HG03565 (cell line): ENCODE results near the gene FRMPD1.

Experiments
- ATAC-seq: cut with Tn5 transposase; IDR thresholded peaks from one replicate; pipeline ENCODE4 v1.9.1; 2021; ENCODE audit warnings: mild to moderate bottlenecking, moderate library complexity; ENCODE audit not compliant: unreplicated experiment

FRMPD1 gene

DNA sequence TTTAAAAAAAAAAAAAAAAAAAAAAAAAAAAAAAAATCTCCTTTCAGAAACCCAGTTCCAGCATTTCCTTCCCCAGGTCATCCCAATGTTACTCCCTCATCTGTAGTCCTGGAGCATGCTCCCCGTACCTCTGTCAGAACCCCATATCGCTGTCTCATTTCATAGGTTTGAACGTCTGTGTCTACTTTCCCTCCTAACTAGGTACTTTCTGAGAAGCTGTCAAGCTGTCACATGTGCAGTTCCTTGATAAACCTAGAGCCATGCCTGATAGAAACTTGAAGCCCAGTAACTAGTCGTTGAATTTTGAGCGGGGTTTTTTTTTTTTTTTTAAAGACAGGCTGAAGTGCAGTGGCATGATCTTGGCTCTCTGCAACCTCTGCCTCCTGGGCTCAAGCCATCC lies 118.6 kb downstream of the FRMPD1 start:
- ATAC-seq = no peak

DNA sequence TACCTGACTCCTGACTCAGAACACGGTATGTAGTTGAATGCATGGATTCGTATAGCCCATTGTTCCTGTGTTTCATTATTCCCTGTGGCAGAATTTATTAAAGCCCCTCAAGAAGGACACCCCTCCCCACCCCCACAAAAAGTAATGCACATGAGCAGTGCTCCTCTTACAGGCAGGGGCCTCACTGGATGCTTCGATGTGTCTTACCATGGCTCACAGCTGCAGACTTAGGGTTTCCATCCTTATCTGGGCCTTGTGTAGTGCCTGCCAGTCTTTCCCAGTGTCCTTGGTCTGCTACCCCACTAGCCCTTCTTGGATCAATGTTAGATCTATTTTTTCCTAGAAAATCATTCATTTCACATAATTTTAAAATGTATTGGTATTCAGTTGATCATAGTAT lies 119.2 kb downstream of the FRMPD1 start:
- ATAC-seq = no peak

DNA sequence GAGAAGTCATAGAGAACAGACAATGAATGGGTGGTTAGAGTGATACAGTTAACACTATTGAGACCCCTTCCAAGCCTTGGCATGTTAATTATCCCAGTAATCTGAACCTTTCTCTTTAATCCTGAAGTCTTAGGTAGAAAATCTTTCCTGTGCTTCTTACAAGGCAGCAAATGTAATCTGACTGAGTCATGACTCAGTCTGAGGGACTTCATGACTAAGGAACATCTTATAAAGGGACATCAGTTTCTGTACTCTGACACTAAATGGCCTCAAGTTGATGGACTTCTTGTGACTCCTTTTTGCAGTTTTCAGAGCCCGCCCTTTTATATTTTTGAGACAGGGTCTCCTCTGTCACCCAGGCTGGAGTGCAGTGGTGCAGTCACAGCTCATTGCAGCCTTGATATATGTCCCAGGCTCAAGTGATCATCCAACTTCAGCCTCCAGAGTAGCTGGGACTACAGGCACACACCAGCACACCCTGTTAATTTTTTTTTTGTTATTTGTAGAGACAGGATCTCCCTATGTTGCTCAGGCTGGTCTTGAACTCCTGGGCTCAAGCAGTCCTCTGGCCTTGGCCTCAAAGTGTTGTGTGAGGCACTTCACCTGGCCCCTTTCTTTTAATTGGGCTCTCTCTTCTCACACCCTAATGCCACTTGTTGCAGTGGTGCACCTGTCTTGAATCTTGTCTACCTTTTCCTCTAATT lies 124.6 kb downstream of the FRMPD1 start:
- ATAC-seq = no peak

DNA sequence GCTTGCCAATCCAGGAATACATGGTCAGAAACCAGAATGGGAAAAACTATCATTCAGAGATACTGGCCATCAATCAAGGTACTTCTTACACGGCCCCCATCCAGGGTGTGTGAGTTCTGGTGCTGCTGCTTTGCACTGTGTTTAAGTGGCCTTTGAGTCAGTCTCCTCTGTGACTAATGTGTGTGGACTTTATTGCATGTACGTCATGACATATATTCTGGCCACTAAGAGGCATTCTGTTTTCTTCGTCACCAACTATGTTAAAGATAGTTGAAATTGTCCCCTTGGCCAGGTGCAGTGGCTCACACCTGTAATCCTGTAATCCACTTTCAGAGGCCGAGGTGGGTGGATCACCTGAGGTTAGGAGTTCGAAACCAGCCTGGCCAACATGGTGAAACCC lies 125.6 kb downstream of the FRMPD1 start:
- ATAC-seq = no peak

DNA sequence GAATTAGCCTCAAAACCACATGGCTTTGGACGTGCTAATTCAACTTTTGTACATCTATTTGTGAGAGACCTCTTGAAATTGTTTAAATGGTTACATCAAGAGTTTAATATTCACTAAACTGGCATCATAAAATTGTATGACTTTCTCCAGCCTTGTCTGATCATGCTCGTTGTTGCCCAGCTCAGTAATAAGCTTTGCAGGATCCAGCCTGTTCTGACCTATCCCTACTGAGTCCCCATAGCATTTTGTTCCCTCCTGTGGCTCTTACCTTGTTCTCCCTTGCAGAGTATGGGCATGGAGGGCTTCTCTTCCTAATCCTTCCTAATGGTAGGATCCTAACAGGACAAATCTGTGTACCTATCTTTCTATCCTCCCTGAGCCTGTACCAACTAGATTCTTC lies 127.8 kb downstream of the FRMPD1 start:
- ATAC-seq = no peak

DNA sequence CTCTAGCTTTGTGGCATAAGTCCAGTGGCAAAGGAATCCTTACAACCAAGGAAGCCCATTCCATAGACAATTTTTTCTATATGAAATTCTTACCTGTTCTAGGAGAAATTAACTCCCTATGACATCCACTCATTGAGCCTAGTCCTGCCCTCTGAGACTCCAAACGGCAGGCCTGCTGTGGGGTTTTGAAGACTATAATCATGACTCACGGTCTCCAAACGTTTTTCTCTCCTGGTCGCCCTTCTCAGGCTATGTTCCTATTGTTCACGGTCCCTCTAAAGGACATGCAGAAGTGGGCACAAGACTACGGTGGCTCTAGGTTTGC lies 133.5 kb downstream of the FRMPD1 start:
- no peak for ATAC-seq

DNA sequence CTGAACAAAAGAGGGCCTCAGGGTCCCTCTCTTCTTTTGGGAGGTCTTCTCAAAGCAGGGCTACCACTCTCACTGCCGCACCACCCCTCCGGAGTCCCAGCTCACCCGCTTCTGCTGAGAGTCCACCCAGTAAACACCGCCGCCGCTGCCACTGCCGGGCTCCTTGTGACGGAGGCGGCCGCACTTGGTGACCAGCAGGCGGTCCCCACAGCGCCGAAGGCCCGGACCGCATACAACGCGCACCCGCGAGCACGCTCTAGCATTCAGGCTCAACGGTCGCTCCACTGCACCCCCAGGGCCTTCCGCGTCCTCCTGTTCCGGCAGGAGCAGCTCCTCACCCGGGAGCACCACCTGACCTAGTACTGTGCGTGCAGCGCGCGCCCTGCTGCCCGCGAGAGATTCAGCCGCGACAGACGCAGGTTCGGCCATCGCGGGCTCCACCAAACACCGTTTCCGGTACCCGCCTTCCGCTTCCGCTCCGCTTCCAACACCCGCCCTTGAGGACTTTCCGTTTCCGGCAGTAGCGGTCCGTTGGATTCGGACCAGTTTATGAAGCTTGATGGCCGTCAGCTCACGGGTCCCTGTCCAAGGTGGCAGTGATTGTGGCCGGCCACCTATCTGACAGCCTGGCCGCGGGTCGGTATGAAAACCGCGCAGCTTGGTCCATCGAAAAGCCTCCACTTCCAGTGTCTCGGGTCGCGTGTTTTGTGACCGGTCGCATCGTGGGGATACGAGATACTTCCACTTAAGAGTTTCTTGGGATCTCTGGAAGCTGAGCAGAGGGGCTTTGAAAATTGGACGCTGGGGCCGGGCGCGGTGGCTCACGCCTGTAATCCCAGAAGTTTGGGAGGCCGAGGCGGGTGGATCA lies 134.1 kb downstream of the FRMPD1 start, which contains the start of gene EXOSC3:
TSS of gene EXOSC3 (minus strand) at position 449 of the 868 bp plus-strand sequence. CDS start at position 429, 20 bp downstream.
- peak; percentile 86 for ATAC-seq

DNA sequence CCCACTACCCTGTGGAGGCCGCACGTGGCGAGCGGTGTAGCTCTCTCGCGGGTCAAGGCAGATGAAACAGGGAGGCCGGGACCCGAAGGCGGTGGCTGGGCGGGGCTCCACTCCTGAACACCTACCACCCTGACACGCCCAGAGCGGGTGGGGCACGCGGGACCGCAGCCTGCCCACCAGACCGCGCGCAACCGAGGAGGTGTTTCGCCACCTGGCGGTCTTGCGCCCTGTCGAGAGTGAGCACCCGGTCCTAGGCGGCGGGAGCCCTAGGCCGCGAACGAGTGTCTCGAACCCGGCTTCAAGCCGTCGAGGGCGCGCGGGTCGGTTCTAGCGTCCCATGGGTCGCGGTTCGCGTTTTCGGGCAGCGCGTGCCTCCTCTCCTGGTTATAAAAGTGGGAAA lies 136.3 kb downstream of the FRMPD1 start:
- ATAC-seq = no peak

DNA sequence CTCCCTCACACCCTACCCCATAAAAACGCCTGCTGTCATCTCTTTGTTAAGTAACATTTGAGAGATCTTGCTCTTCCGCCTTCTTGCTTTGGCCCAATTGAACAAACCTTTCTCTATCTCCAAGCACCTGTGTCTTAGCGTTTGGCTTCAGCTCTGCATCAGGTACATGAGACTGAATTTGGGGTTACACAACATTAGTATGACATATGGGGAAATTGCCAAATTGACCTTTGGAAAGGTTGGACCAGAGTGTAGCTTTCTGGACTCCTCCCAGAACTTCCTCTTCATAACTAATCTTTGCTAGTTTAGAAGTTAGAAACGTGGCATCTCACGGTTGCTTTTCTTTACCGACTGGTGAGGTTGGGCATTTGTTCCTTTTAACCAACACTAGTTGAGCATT lies 137.6 kb downstream of the FRMPD1 start:
- no peak for ATAC-seq

DNA sequence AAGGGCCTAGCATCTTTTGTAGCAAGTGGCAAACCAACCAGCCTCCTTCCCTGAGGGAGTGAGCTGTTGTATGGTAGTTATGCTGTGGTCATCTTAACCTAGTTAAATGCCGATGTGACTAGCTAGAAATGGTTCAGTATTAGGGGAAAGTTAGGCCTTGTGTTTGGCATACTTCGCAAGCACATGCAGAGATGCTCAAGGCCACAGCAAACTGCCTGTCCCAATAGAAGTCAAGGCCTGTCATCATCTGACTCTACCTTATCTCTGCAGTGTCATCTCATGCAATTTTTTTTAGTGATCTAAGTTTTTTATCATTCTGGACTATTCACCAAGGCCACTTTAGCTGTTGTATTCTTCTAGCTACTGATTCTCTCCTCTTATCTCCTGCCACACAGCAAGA lies 139.3 kb downstream of the FRMPD1 start:
- no peak for ATAC-seq

DNA sequence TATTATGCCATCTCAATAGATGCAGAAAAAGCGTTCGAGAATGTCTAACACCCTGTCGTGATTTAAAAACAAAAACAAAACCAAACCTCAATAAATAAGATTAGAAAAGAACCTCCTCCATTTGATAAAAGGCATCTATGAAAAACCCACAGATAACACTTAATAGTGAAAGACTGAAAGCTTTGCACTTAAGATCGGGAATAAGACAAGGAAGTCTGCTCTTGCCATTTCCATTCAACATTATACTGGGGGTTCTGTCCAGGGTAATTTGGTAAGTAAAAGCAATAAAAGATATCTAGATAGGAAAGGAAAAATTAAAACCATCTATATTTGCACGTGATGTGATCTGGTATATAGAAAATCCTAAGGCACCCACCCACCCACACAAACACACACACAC lies 141.4 kb downstream of the FRMPD1 start:
- ATAC-seq = no peak

DNA sequence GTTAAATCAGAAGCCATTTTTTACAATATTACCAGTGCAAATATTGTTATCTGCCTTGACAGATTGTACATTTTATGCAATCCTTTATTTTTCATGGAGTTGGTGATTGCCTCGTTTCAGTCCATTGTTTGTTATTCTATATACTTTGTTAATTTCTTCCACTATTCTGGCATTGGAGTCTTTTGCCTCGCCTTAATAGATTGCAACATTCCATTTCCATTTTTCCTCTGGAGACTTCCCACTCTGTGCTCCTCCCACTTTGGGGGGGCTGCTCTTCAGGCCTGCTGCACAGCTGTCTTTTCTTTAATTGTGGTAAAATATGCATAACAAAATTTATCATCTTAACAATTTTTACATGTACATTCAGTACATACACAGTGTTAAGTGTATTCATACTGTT lies 145.5 kb downstream of the FRMPD1 start:
- no peak for ATAC-seq
